Activated CD4-positive, CD25-positive, alpha-beta regulatory T cell treated with anti-CD3 and anti-CD28 coated beads, Interleukin-2, amount 50 U/mL, for 16 hours (primary cell): Measurements from ENCODE around the gene CEP131.

Experiments
- DNase-seq: peaks from one replicate; pipeline ENCODE4 v3.0.0-alpha.2; 2020; ENCODE audit warnings: low read depth, low spot score

The CEP131 gene

GRCh38 chr17:81222906-81223761 is at the start of gene CEP131:
Gene CEP131 (minus strand): TSS chr17:81222965. CDS start chr17:81220056, 2,909 bp downstream.
- peak; percentile 97 for DNase-seq

GRCh38 chr17:81271226-81271625 is 48.5 kb upstream of the CEP131 start:
- DNase-seq, result no peak

DNA sequence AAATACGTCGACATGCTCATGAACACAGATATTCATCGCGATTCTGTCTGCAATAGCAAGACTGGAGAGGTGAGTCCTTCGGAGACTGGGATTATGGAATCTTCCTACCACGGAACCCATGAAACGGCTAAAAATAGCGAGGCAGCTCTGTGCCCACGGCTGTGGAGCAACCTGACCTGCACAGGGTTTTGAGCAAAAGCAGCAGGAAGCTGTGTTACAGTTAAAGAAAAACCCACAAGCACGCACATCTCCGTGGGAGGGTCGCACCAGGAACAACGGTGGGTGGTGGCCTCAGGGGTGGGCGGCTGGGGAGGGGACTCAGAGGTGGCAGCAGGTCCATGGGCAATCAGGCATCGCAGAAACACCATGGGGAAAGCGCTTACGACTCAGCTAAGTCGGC is 47.5 kb upstream of the CEP131 start:
- DNase-seq, result no peak

GRCh38 chr17:81267390-81268067 is 44.8 kb upstream of the CEP131 start:
- DNase-seq, result no peak

GRCh38 chr17:81265576-81265975 is 42.8 kb upstream of the CEP131 start:
- DNase-seq, result no peak

GRCh38 chr17:81264640-81265039 is 41.9 kb upstream of the CEP131 start:
- DNase-seq, result no peak

DNA sequence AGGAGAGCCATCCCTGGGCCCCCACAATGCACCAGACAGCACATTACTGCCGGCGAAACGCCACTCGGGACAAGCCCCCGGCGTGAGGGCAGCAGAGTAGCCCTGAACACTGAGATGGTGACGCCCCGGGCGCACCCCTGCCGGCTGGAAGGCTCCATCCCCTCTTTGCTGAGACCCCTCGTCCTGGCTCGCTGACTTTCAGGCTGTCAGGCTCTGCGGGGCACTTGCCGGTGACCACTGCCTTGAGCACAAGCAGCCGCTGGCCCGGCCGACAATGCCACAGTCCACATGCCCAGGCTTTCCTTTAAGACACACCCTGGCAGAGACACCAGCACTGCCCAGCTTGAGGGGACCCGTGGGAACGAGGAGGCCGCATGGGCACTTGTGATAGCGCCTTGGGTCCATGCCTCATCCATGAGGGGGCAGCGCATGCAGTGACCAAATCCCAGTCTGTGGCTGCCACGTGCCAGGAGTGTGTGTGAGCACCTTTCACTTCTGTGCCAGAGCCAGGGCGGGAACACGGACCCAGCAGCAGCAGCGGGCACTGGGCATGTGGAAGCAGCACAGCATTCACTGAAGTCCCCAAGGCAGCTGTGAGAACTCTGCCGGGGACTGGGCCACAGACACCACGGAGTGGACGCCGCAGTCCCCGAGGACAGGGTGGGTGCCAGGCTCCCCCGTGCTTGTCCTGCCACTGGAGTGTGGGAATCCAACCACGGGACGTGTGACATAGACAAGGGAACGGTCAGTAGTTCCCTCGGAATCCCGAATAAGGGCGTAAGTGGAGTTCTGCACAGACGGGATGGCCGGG is 40.8 kb upstream of the CEP131 start:
- no peak for DNase-seq

- DNase-seq, result no peak
These were observed 39.0 kb upstream of the CEP131 start for GRCh38 chr17:81261582-81262336.

- no peak for DNase-seq
These were observed 38.3 kb upstream of the CEP131 start for GRCh38 chr17:81261096-81261495.

GRCh38 chr17:81260641-81261040 is 37.9 kb upstream of the CEP131 start:
- DNase-seq, result no peak

GRCh38 chr17:81260171-81260570 is 37.4 kb upstream of the CEP131 start:
- no peak for DNase-seq

- DNase-seq, result no peak
These were observed 36.4 kb upstream of the CEP131 start for GRCh38 chr17:81259058-81259605.

DNA sequence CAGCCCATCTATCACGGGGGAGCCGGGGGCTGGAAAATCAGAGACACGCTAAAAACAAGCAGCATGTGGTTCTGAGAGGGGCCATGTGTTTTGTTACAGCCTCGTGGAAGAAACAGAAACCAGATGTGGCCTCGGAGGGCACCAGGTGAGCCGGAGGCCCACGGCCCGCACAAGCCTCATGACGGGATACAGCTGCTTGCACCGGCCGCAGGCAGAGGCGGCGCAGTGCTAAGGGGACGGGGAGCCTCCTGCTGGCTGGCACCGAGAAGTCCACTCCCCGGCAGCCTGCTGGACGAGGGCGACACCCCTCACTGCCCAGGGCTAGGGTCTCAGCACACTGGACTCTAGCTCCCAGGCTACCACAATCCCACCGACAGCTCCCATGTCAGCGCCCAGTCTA is 35.5 kb upstream of the CEP131 start:
- DNase-seq, result no peak

- no peak for DNase-seq
These were observed 34.8 kb upstream of the CEP131 start for GRCh38 chr17:81257533-81257932.

DNA sequence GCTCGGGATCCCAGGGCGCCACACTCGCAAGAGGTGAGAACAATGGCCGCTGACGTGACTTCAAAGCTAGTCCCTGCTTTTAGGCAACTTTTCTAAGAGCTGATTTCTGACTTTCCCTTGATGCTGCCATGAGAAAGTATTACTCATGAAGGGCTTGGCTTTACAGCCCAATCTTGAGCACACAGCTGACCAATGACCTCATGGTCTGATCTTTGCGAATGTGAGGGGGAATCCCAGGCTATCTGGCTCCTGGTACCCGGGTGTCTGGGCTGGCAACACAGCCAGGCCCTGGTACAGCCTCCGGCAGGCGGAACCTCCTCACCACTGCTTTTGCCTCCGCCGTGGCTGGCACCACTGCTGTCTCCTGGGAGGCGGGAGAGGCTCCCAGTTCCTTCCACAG is 33.9 kb upstream of the CEP131 start:
- DNase-seq, result no peak

GRCh38 chr17:81254955-81255717 is 32.4 kb upstream of the CEP131 start:
- no peak for DNase-seq

DNA sequence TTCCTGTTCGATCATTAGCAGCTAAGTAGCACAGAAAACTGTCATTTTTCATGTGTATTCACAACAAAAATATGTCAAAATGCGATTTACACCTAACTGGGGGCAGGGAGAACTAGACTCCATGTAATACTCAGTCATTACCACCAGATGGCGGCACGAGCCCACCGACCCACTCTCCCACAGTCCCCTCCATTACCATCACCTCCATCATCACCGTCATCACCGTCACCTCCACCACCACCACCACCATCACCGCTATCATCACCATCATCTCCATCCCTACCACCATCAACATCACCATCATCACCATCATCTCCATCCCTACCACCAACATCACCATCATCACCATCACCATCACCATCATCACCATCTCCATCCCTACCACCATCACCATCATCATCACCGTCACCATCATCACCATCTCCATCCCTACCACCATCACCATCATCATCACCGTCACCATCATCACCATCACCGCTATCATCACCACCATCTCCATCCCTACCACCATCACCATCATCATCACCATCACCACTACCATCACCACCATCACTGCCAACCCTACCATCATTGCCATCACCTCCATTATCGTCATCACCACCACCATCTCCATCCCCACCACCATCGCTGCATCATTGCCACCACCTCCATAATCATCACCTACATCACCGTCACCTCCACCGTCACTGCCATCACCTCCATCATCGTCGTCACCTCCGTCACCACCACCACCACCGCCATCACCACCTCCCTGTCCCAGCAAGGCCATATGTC is 30.8 kb upstream of the CEP131 start:
- peak; percentile 22 for DNase-seq

DNA sequence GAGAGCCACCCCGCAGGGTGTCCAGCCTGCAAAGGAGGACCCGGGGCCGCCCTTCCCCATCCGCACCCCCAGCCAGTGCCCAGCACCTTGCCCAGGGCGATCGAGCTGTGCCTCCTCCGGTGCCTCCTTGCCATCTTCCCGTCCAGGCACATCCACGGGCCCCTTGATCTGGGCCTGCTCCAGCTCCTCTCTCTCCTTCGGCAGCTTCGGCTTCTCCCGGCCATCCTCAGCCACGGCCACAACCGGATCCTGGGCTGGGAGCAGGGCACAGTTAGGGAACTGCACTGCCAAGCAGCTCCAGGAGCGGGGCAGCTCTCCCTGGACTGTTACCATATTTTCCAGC is 30.2 kb upstream of the CEP131 start:
- no peak for DNase-seq

- DNase-seq, result no peak
These were observed 29.7 kb upstream of the CEP131 start for GRCh38 chr17:81252326-81252986.
